GM12864 (cell line): ENCODE data around the gene GFRA1.

ENCODE experiments used
- DNase-seq: peaks from one replicate; pipeline ENCODE4 v3.0.0-alpha.2; 2011; ENCODE audit warnings: low read depth
- H3K4me3 ChIP-seq: 2 replicates; pipeline ENCODE4 v1.5.1; 2011; ENCODE audit warnings: mild to moderate bottlenecking, low read depth, low read length, control low read depth
- TF ChIP-seq, protein P1 (sequence below): IDR thresholded peaks from 2 replicates; pipeline ENCODE4 v1.5.1; 2011; ENCODE audit warnings: low read depth, mild to moderate bottlenecking, moderate library complexity, low read length, control low read depth, inconsistent platforms; ENCODE audit errors: missing control alignments

Gene GFRA1

DNA sequence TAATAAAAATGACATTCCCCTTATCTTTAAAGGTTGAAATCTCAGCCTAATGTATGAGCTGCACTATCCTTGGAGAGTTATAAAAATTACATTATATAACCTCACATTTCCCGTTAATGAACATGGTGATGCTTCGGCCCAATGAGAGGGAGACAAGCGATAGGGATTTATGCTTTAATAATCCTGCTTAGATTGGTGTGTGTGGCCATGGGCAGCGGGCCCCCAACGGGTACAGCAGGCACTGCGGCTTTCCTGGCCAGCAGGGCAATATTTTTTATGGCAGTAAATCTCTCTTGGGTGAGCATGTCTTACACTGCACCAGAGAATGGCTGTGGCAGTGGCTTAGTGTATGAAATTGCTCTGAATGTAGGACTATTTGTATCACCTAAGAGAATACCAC lies 246.3 kb downstream of the GFRA1 start:
- TF ChIP-seq, protein P1, sequence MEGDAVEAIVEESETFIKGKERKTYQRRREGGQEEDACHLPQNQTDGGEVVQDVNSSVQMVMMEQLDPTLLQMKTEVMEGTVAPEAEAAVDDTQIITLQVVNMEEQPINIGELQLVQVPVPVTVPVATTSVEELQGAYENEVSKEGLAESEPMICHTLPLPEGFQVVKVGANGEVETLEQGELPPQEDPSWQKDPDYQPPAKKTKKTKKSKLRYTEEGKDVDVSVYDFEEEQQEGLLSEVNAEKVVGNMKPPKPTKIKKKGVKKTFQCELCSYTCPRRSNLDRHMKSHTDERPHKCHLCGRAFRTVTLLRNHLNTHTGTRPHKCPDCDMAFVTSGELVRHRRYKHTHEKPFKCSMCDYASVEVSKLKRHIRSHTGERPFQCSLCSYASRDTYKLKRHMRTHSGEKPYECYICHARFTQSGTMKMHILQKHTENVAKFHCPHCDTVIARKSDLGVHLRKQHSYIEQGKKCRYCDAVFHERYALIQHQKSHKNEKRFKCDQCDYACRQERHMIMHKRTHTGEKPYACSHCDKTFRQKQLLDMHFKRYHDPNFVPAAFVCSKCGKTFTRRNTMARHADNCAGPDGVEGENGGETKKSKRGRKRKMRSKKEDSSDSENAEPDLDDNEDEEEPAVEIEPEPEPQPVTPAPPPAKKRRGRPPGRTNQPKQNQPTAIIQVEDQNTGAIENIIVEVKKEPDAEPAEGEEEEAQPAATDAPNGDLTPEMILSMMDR, result no peak
- H3K4me3 ChIP-seq, result no peak overlapping the region
- no peak for DNase-seq

DNA sequence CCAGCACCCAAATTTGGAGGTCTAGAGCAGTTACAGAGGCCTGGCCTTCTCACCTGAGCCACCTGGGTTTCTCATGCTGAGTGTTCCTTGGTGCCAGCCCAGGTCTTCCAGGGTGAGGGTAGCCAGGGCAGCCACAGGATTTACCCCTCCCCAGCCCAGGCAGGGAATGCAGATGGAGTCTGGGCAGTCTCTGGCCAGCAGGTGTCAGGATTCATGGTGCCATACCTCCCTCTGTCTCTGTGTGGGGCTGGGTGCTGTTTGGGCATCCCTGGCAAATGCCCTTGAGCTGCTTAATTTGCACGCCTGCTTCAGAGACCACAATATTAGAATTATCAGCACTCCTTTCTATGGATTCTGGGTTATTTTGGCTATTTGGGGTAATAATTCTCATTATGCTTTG lies 246.7 kb downstream of the GFRA1 start:
- TF ChIP-seq, protein P1, result no peak
- no peak for DNase-seq
- no peak overlapping the region for H3K4me3 ChIP-seq

DNA sequence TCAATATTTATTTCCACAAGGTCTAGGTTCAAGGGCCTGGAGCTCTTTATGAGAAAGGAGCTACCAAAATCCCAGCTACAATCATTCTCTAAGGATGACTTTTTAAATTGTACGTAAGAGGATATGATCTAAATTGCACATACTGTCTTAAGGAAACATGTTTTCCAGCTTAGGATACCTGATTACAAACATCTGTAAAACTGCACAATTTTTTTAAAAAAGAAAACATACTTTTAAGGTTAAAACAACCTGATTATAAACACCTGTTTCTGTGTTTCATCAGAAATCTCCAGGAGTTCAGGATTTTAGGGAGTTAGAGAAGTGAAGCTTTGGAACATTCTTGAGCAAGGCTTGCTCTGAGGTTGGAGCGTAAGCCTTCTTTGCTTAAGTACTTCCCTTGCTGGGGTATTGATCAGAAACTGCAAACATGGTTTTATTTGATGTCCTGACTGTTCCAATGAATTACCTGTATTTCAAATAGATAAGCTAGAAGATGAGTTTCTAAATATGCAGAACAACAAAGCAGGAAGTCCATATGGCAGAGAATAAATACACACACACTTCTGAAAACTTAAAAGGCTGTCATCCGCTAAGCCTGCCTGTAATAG lies 248.6 kb downstream of the GFRA1 start:
- TF ChIP-seq, protein P1, result no peak
- no peak overlapping the region for H3K4me3 ChIP-seq
- DNase-seq, result no peak

DNA sequence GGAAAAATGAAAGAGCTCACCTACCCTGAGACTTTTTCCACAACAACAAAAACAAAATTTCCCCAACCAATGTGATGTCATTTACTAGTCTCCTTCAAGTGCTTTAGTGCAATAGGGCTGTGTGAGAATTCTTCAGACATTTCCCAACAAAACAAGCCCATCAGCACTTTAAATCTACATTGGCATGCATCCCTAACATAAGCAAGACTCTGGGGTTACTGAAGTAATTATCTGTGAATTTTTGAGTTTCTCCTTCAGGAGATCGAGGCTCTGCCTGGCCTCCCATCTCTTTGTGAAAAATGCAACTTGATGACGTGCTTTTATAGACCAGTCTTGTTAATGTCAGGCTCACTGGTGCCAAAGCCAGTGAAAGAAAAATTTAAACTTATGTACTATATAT lies 255.6 kb downstream of the GFRA1 start:
- DNase-seq, result no peak
- H3K4me3 ChIP-seq, result no peak overlapping the region
- TF ChIP-seq, protein P1, result no peak

DNA sequence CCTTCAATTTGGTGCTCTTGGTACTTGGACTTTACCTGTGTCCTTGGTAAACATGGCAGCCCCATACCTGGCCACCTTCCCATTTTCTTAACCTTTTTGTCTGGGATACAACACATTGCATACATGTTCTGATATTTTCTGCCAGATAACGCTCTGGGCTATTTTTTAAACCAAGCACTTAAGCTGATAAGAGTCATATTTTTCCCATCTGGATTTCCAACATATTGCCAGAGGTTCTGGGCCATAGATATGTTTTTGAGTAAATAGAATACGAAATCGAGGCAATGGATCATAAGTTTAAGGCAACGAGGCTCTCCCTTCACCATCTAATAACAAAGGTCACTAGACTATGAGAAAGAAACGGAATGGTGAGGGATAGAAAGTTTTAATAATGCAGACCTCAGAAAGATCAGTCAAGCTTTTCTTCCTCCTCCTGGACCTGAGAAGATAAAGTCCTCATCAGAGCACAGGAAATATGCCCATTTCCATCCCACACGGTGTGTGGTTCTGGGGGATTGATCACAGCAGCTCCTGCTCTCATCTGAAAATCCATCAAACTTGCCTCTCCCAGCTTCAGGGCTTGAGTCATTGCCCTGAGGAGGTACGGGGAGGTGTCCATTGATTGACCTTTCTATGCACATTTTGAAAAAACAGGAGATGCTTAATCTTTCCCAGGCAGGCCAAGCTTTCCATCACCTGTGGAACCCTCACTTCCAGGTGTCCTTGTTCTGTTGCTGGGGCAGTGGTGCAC lies 257.2 kb downstream of the GFRA1 start:
- DNase-seq, result no peak
- H3K4me3 ChIP-seq, result no peak overlapping the region
- TF ChIP-seq, protein P1, result no peak

DNA sequence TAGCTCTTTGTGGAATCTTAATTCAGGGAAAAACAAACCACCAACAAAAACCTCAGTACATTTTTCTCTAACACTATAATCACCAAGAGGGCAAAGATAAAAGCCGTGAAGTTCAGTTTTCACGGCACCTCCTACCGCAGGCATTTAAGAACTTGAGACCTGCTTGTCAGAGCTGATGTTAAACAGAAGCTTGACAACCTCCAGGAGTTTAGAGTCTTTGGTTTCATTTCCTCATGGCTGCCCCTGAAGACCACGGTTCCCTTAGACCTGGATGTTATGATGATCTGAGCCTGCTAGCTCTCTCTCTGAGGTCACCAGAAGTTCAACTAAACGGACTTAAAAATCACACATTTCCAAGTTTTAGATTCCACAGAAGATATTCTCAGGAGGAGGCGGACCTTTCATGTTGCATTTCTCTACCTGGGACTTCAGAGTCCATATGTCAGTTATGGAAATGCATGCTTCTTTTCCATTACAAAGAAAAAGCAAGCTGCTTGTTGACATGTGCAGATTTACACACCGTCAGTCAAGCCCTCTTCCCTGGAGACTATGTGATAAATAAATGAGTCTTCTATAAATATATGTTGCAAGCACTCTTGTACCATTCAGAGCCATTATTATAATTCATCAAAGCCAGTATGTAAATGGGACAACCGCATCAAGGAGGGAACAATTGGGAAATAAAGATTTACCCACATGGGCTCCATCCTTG lies 258.0 kb downstream of the GFRA1 start:
- H3K4me3 ChIP-seq, result no peak overlapping the region
- TF ChIP-seq, protein P1, result no peak
- no peak for DNase-seq
